ENCODE measurements around the gene SFMBT2. TPM values are rescaled to one million over a fixed set of nuclear protein-coding genes. Genes with fewer than 3 reads are reported as not detected.
A peak's percentile ranks its signal among the peaks of the same experiment; 100 is the strongest.

SFMBT2 gene
- total and polyA plus RNA-seq, 10 of the 15 experiments (the other 5 are each of a cell fraction or from before 2014, with no cell fraction given), result 2.8 to 29.6 (median 15.1) TPM

- WGBS (ENCODE audit: insufficient coverage, insufficient replicate concordance, low lambda C conversion rate, missing lambda C conversion rate), result 49% methylated on average over 10 of the region's 10 CpGs
- no peak overlapping the region for H3K4me3 ChIP-seq
- FAIRE-seq, result no peak
- TF ChIP-seq FOS (IDR thresholded peaks at IDR 0.05; ENCODE audit: borderline replicate concordance, extremely low read depth, insufficient read length) (no peak), RUNX3 (IDR thresholded peaks at IDR 0.05; ENCODE audit: low read length) (peak; percentile 81), TCF7 (IDR thresholded peaks at IDR 0.05; ENCODE audit: borderline replicate concordance) (no peak), NFXL1 (IDR thresholded peaks at IDR 0.05; ENCODE audit: borderline replicate concordance) (no peak), HDGF (IDR thresholded peaks at IDR 0.05) (no peak), EED (IDR thresholded peaks at IDR 0.05; ENCODE audit: low read depth) (no peak), BHLHE40 (IDR thresholded peaks at IDR 0.05; ENCODE audit: borderline replicate concordance in 1 of 2, low read depth in 2 of 2, low read length in 1 of 2) (peak in 1 of 2 experiments; percentile 12; a peak in 1 of 4 replicates), ATF7 (IDR thresholded peaks at IDR 0.05; ENCODE audit: low read depth) (no peak), SUZ12 (IDR thresholded peaks at IDR 0.05; ENCODE audit: unreplicated experiment) (no peak), SPI1 (IDR thresholded peaks at IDR 0.05; ENCODE audit: borderline replicate concordance, insufficient read depth, low read depth, low read length) (no peak), POLR2AphosphoS5 (IDR thresholded peaks at IDR 0.05; ENCODE audit: low read length) (no peak), EP300 (IDR thresholded peaks at IDR 0.05; ENCODE audit: borderline replicate concordance in 1 of 2, control insufficient read depth in 1 of 2, low read depth in 2 of 2, low read length in 2 of 2) (no peak), CHD1 (IDR thresholded peaks at IDR 0.05; ENCODE audit: low read depth, low read length) (no peak), GATAD2B (conservative IDR thresholded peaks at IDR 0.05; ENCODE audit: low read depth) (no peak), YY1 (IDR thresholded peaks at IDR 0.05; ENCODE audit: low read depth, low read length) (no peak)
- TF ChIP-seq, protein P1, sequence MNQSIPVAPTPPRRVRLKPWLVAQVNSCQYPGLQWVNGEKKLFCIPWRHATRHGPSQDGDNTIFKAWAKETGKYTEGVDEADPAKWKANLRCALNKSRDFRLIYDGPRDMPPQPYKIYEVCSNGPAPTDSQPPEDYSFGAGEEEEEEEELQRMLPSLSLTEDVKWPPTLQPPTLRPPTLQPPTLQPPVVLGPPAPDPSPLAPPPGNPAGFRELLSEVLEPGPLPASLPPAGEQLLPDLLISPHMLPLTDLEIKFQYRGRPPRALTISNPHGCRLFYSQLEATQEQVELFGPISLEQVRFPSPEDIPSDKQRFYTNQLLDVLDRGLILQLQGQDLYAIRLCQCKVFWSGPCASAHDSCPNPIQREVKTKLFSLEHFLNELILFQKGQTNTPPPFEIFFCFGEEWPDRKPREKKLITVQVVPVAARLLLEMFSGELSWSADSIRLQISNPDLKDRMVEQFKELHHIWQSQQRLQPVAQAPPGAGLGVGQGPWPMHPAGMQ (IDR thresholded peaks at IDR 0.05; ENCODE audit: borderline replicate concordance), result no peak
- TF ChIP-seq, protein P2, sequence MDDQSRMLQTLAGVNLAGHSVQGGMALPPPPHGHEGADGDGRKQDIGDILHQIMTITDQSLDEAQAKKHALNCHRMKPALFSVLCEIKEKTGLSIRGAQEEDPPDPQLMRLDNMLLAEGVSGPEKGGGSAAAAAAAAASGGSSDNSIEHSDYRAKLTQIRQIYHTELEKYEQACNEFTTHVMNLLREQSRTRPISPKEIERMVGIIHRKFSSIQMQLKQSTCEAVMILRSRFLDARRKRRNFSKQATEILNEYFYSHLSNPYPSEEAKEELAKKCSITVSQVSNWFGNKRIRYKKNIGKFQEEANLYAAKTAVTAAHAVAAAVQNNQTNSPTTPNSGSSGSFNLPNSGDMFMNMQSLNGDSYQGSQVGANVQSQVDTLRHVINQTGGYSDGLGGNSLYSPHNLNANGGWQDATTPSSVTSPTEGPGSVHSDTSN (IDR thresholded peaks at IDR 0.05; ENCODE audit: insufficient replicate concordance, low read depth, low read length), result no peak
- TF ChIP-seq, protein P3, sequence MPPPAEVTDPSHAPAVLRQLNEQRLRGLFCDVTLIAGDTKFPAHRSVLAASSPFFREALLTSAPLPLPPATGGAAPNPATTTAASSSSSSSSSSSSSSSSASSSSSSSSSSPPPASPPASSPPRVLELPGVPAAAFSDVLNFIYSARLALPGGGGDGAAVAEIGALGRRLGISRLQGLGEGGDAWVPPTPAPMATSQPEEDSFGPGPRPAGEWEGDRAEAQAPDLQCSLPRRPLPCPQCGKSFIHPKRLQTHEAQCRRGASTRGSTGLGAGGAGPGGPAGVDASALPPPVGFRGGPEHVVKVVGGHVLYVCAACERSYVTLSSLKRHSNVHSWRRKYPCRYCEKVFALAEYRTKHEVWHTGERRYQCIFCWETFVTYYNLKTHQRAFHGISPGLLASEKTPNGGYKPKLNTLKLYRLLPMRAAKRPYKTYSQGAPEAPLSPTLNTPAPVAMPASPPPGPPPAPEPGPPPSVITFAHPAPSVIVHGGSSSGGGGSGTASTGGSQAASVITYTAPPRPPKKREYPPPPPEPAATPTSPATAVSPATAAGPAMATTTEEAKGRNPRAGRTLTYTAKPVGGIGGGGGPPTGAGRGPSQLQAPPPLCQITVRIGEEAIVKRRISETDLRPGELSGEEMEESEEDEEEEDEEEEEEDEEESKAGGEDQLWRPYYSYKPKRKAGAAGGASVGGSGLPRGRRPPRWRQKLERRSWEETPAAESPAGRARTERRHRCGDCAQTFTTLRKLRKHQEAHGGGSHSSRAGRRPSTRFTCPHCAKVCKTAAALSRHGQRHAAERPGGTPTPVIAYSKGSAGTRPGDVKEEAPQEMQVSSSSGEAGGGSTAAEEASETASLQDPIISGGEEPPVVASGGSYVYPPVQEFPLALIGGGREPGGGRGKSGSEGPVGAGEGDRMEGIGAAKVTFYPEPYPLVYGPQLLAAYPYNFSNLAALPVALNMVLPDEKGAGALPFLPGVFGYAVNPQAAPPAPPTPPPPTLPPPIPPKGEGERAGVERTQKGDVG (CRISPR knock-in tag; IDR thresholded peaks at IDR 0.05), result no peak
These were observed 217.9 kb downstream of the SFMBT2 start for GRCh38 chr10:7192831-7193361.

More at GRCh38 chr10:7192831-7193361, 217.9 kb downstream of the SFMBT2 start:
- H3K27ac ChIP-seq (ENCODE audit: control insufficient read depth, insufficient read depth), result peak overlapping the region; percentile 33
- DNase-seq (ENCODE audit: low read depth, low spot score) (no peak), ATAC-seq (peak; percentile 32; the same call in 2 of the 3 replicates)
- intact Hi-C loops (cut with micrococcal nuclease; ENCODE audit: unreplicated experiment), result no loop called here
- H4K20me1 ChIP-seq (ENCODE audit: control insufficient read depth, insufficient read depth), result no peaks in the 10 kb centered on the region
- in situ Hi-C loops (cut with MboI), result no loop called here
- no peaks in the 10 kb centered on the region for H3K79me2 ChIP-seq (ENCODE audit: control insufficient read depth, insufficient read depth, low read length)
- ChIA-PET CTCF (no interaction called here), SMC1A (ENCODE audit: uncharacterized antibody, unreplicated experiment) (no interaction called here), RAD21 (ENCODE audit: unreplicated experiment) (no interaction called here), POLR2A (no interaction called here)
- no peak overlapping the region for H2AFZ ChIP-seq (ENCODE audit: control insufficient read depth, low read depth, low read length)
- H3K36me3 ChIP-seq (ENCODE audit: control insufficient read depth in 2 of 2, insufficient read depth in 2 of 2, low read length in 1 of 2), result peaks cover 22 to 47% of the 10 kb centered on the region in 2 experiments
- BruUV-seq (replicated peaks), result no TSS peak
- H3K9me3 ChIP-seq (replicated peaks; ENCODE audit: control insufficient read depth, insufficient read depth, low read length), result no peaks in the 10 kb centered on the region; the same call in 1 of the 3 replicates
- no peak overlapping the region for H3K4me2 ChIP-seq (ENCODE audit: control insufficient read depth, insufficient read depth)
- peaks cover 9% of the 10 kb centered on the region for H3K4me1 ChIP-seq (ENCODE audit: control insufficient read depth, insufficient read depth, low read length)
- H3K9ac ChIP-seq (ENCODE audit: control insufficient read depth, insufficient read depth, low read length), result no peak overlapping the region
- no peaks in the 10 kb centered on the region for H3K27me3 ChIP-seq (replicated peaks in 1 of 2; ENCODE audit: control insufficient read depth in 2 of 2, insufficient read depth in 2 of 2, low read length in 1 of 2)
